SK-N-MC (cell line): ENCODE data around the gene ATP2B2.
A peak's percentile ranks its signal among the peaks of the same experiment; 100 is the strongest.

Experiments used
- DNase-seq: peaks from one replicate; pipeline ENCODE4 v3.0.0-alpha.2; 2011; ENCODE audit warnings: low read depth, low spot score
- H3K27ac ChIP-seq: fragments of 200-600 bp; sonication (generic); 2 replicates; pipeline ENCODE4 v1.5.1; 2016; ENCODE audit warnings: mixed run types
- H3K36me3 ChIP-seq: fragments of 200-600 bp; sonication (generic); 2 replicates; pipeline ENCODE4 v1.6.1; 2017; ENCODE audit warnings: antibody characterized with exemption, low read length, mixed read lengths; ENCODE audit not compliant: insufficient read depth
- H3K4me3 ChIP-seq: fragments of 200-600 bp; sonication (generic); 2 replicates; pipeline ENCODE4 v1.5.1; 2016
- H3K9ac ChIP-seq: fragments of 200-600 bp; sonication (generic); 2 replicates; pipeline ENCODE4 v1.8.0; 2017; ENCODE audit warnings: mixed run types, mixed read lengths; ENCODE audit not compliant: insufficient read length
- H3K9me3 ChIP-seq: fragments of 200-600 bp; sonication (generic); 2 replicates; pipeline ENCODE4 v1.6.1; 2017; ENCODE audit warnings: low read depth, mild to moderate bottlenecking, antibody characterized with exemption, low read length, moderate library complexity, mixed read lengths
- EZH2 ChIP-seq: fragments of 200-600 bp; sonication (generic); IDR thresholded peaks from one replicate; pipeline ENCODE4 v1.6.1; 2017; ENCODE audit warnings: antibody characterized with exemption
- FOXP2 ChIP-seq: optimal IDR thresholded peaks from 2 replicates; pipeline ENCODE3; 2011; ENCODE audit warnings: mild to moderate bottlenecking, moderate library complexity; ENCODE audit not compliant: insufficient read depth; ENCODE audit errors: extremely low read length, control extremely low read depth
- POLR2AphosphoS5 ChIP-seq: IDR thresholded peaks from 2 replicates; pipeline ENCODE4 v1.6.1; 2012; ENCODE audit warnings: mild to moderate bottlenecking, low read depth, low read length, borderline replicate concordance

ATP2B2 gene

DNA sequence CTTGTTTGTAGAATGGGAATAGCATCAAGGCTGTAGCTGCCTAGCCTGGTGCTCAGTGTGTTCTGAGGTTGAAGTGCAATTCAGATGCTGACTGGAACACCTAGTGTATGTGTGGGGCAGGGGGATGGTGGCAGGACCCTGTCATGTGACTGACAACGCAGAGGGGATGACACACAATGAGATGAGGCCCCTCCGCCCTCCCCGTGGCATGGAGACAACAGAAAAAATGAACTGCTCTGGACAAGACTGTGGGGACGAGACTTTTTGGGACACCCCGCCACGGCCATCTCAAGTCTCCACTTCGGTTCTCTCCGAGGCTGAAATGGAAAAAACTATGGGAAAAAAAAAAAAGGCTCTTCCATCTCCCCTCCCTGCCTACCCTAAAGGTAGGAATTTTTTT, 174.1 kb downstream of the ATP2B2 start:
- TF ChIP-seq FOXP2, result no peak
- no peak for TF ChIP-seq EZH2
- TF ChIP-seq POLR2AphosphoS5, result no peak
- H3K27ac ChIP-seq, result no peak overlapping the region
- no peak overlapping the region for H3K4me3 ChIP-seq
- no peaks in the 10 kb centered on the region for H3K9me3 ChIP-seq
- DNase-seq, result no peak
- H3K9ac ChIP-seq, result no peak overlapping the region
- no peaks in the 10 kb centered on the region for H3K36me3 ChIP-seq

DNA sequence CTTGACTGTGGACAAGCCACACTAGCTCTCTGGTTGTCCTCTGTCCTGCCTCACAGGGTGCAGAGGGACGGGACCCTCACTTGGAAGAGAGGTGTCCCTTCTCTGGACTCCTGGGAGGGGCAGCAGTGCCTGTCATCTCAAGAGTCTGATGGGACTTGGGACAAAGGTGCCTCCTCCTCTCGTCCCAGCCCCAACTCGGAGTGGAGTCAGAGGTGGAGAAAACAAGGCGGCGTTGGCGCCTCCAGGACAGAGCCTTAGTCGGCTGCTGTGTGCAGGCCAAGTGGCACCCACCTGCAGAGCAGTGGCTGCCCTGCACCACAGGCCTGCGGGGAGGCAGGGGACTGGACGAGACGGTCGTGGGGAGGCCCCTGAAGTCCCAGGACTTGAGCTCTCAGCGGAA, 175.1 kb downstream of the ATP2B2 start:
- Histone ChIP-seq H3K36me3 (no peaks in the 10 kb centered on the region), H3K9me3 (no peaks in the 10 kb centered on the region), H3K4me3 (no peak overlapping the region), H3K9ac (no peak overlapping the region), H3K27ac (no peak overlapping the region)
- DNase-seq, result no peak
- TF ChIP-seq POLR2AphosphoS5, result no peak
- no peak for TF ChIP-seq FOXP2
- TF ChIP-seq EZH2, result no peak

DNA sequence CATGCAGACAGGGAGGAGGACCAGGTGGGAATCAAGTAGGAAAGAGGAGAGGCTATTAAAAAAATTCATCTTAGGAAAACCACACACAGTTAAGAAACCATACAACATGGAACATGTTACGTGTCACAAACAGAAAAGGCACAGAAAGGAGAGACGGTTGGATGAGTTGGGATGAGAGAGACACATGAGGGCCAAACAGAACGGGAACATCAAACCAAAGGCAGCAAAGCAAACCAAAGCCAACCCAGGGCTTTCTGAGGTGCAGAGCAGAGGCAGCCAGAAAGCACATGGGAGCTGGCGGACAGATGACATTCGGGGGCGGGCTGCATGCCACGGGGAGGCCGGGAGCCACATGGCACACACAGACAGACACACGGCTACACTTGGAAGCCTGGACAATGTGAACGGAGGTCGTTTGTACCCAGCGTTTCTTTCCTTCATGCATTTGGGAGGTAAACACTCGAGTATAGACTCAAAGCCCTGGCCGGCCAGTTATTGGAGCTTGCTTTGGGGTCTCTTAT, 175.8 kb downstream of the ATP2B2 start:
- Histone ChIP-seq H3K9ac (no peak overlapping the region), H3K9me3 (no peaks in the 10 kb centered on the region), H3K4me3 (no peak overlapping the region), H3K36me3 (no peaks in the 10 kb centered on the region), H3K27ac (no peak overlapping the region)
- DNase-seq, result no peak
- TF ChIP-seq EZH2 (no peak), FOXP2 (no peak), POLR2AphosphoS5 (no peak)

DNA sequence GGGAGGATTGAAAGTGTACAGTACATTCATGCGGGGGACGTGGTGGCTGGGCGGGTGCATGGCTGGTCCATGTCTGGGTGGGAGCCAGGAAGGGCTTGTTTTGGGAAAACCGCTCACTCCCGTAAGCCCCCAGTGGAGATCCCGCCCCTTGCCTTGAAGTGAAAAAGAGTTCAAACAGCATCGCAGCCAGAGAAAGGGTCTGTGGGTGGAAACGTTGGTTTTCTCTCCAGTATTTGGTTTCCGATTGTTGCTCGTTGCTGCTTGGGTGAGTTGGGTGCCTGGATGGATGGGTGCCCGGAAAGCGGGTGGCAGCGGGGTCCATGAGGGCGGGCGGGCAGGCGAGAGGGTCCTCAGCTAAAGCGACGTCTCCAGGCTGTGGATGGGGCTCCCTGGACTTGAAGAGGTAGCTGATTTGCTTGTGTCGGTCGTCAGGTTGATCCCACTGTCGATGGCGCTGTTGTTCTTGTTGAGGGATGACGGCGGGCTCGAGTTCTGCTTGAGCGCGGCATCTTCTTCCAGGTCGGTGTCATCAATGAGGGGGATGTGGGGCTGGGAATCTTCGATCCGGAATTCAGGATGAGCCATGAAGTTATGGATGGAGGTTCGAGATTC, 176.8 kb downstream of the ATP2B2 start:
- H3K9me3 ChIP-seq, result no peaks in the 10 kb centered on the region
- no peak overlapping the region for H3K27ac ChIP-seq
- no peak overlapping the region for H3K9ac ChIP-seq
- no peak for DNase-seq
- TF ChIP-seq FOXP2 (no peak), POLR2AphosphoS5 (no peak), EZH2 (no peak)
- no peak overlapping the region for H3K4me3 ChIP-seq
- no peaks in the 10 kb centered on the region for H3K36me3 ChIP-seq

DNA sequence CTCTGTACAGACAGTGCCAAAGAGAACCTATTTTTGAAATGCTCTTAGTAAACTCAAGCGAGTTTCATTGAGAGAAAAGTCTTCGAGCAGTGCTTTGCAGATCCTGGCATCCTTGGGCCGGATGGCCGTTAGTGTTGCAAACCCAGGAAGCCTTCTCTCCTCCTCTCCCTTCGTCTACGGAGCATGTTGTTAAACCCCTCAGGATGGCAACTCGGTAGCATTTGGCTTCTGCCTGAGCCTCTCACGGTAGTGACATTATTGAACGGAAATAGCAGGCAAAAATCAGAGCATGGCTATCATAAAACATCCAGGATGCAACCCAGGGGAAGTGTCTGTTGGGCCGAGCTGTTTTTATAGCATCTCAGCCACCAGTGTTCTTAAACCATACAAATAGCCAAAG, 177.8 kb downstream of the ATP2B2 start:
- no peak for DNase-seq
- H3K27ac ChIP-seq, result no peak overlapping the region
- no peak overlapping the region for H3K9ac ChIP-seq
- H3K9me3 ChIP-seq, result no peaks in the 10 kb centered on the region
- no peak overlapping the region for H3K4me3 ChIP-seq
- TF ChIP-seq POLR2AphosphoS5 (no peak), EZH2 (no peak), FOXP2 (no peak)
- no peaks in the 10 kb centered on the region for H3K36me3 ChIP-seq

DNA sequence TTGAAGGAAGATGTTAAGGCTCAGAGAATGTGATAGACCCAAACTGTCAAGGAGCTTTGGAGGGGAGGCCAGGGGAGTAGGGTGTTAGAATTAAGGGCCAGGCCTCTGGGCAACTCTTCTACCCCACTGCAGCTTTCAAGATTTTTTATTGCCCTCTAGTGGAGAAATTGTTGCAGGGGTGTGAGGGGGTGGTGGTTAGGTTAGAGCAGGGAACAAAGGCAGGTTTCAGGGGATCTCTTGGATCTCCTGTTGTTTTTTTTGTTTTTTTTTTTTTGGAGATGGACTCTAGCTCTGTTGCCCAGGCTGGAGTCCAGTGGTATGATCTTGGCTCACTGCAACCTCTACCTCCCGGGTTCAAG, 183.1 kb downstream of the ATP2B2 start:
- Histone ChIP-seq H3K9ac (no peak overlapping the region), H3K36me3 (peaks cover 7% of the 10 kb centered on the region; the same call in 1 of the 2 replicates), H3K4me3 (no peak overlapping the region), H3K9me3 (no peaks in the 10 kb centered on the region), H3K27ac (no peak overlapping the region)
- no peak for DNase-seq
- no peak for TF ChIP-seq FOXP2
- TF ChIP-seq POLR2AphosphoS5, result no peak
- no peak for TF ChIP-seq EZH2

DNA sequence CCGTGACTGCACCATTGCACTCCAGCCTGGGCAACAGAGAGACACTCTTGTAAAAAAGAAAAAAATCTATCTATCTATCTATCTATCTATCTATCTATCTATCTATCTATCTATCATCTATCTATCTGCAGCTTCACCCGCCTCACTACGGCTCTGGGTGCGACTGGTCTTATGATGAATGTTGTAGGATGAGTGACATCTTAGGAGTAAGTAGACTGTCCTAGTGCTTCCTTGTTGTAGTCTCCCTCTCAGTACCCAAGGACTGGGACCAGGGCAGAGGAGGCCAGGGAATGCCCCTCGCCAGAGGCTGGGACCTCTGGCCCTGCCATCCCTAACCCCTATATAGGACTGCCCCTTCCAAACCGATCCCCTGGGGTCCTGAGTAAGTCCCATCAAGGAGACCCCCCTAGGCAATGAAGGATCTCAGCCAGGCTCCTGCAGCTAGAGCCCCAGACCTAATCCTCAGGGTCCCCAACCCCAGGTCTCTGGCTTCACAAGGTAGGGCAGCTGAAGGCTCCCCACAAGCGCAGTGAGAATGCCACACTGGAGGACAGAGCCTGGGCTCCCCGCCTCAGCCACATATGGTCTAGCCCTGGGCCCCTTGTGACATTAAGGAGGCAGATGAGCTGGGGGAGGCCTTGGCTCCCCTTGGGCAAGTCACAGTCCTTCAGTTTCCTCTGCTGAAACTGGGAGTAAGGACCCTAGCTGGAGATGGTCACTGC, 183.6 kb downstream of the ATP2B2 start:
- Histone ChIP-seq H3K9ac (no peak overlapping the region), H3K27ac (no peak overlapping the region), H3K36me3 (peaks cover 7% of the 10 kb centered on the region; the same call in 1 of the 2 replicates), H3K9me3 (no peaks in the 10 kb centered on the region), H3K4me3 (no peak overlapping the region)
- DNase-seq, result no peak
- TF ChIP-seq POLR2AphosphoS5 (no peak), EZH2 (no peak)

DNA sequence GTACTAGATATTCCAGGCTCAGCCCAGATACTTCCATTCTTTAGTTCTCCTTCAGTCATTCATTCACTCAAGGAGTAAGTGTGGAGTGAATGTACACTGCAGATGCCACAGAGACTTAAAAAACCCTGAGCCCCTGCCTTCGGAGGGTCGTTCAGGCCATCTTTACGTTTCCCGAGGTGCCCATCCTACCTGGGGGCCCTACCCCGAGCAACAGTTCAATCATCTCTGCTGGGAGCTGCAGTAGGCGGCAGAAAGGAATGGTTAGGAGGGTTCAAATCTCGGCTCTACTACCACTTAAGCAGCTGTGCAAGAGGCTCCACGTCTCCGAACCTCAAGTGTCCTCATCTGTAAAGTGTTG, 185.1 kb downstream of the ATP2B2 start:
- Histone ChIP-seq H3K27ac (no peak overlapping the region), H3K4me3 (peak overlapping the region; percentile 88), H3K36me3 (peaks cover 7% of the 10 kb centered on the region; the same call in 1 of the 2 replicates), H3K9me3 (no peaks in the 10 kb centered on the region), H3K9ac (peak overlapping the region; percentile 92)
- no peak for DNase-seq
- TF ChIP-seq POLR2AphosphoS5, result no peak
- no peak for TF ChIP-seq FOXP2
- no peak for TF ChIP-seq EZH2
